Neural cell (in vitro differentiated cells): ENCODE measurements around the gene TRAM2. TPM values are rescaled to one million over a fixed set of nuclear protein-coding genes. Genes with fewer than 3 reads are reported as not detected.

ENCODE experiments used
- H2AFZ ChIP-seq: fragments of 200-600, 300-800 bp; sonication (generic), shearing (Covaris generic); 2 replicates; pipeline ENCODE4 v1.6.0; 2014; ENCODE audit warnings: low read depth, mild to moderate bottlenecking, antibody characterized with exemption, low read length, moderate library complexity
- H3F3A ChIP-seq: fragments of 200-600 bp; shearing (Covaris generic); 2 replicates; pipeline ENCODE4 v1.6.1; 2016; ENCODE audit warnings: mild to moderate bottlenecking, moderate library complexity, mixed read lengths, antibody characterized with exemption, low read length; ENCODE audit not compliant: insufficient read depth, poor library complexity, severe bottlenecking
- H3K27ac ChIP-seq: fragments of 200-600, 300-800 bp; sonication (generic), shearing (Covaris generic); 2 replicates; pipeline ENCODE4 v1.5.1; 2014; ENCODE audit warnings: mild to moderate bottlenecking, low read length, moderate library complexity
- H3K27me3 ChIP-seq: fragments of 300-800, 200-600 bp; sonication (generic), shearing (Covaris generic); 2 replicates; pipeline ENCODE4 v1.6.0; 2014; ENCODE audit warnings: mild to moderate bottlenecking, low read depth, low read length, moderate library complexity; ENCODE audit not compliant: insufficient read depth
- H3K36me3 ChIP-seq: fragments of 300-800, 200-600 bp; sonication (generic), shearing (Covaris generic); 2 replicates; pipeline ENCODE4 v1.5.1; 2014; ENCODE audit warnings: mild to moderate bottlenecking, antibody characterized with exemption, low read length, moderate library complexity; ENCODE audit not compliant: insufficient read depth
- H3K4me2 ChIP-seq: fragments of 300-800, 200-600 bp; sonication (generic), shearing (Covaris generic); 2 replicates; pipeline ENCODE4 v1.6.0; 2014; ENCODE audit warnings: mild to moderate bottlenecking, low read length
- H3K4me3 ChIP-seq: fragments of 300-800, 200-600 bp; sonication (generic), shearing (Covaris generic); 2 replicates; pipeline ENCODE4 v1.5.1; 2014; ENCODE audit warnings: mild to moderate bottlenecking, low read length, moderate library complexity
- H3K79me2 ChIP-seq: fragments of 200-600 bp; shearing (Covaris generic); replicated peaks from 2 replicates; pipeline ENCODE4 v1.6.0; 2014; ENCODE audit warnings: mild to moderate bottlenecking, low read length, moderate library complexity; ENCODE audit not compliant: insufficient read depth
- H3K9ac ChIP-seq: fragments of 300-800, 200-600 bp; sonication (generic), shearing (Covaris generic); 2 replicates; pipeline ENCODE4 v1.6.1; 2016; ENCODE audit warnings: mild to moderate bottlenecking, low read length, mixed read lengths
- H3K9me2 ChIP-seq: fragments of 200-600 bp; shearing (Covaris generic); 2 replicates; pipeline ENCODE4 v1.6.1; 2016; ENCODE audit warnings: mild to moderate bottlenecking, low read length, mixed read lengths; ENCODE audit not compliant: insufficient read depth
- H3K9me3 ChIP-seq: fragments of 200-600, 300-800 bp; sonication (generic), shearing (Covaris generic); 2 replicates; pipeline ENCODE4 v1.6.1; 2016; ENCODE audit warnings: mild to moderate bottlenecking, mixed run types, low read length, moderate library complexity, mixed read lengths
- H4K20me1 ChIP-seq: fragments of 200-600 bp; shearing (Covaris generic); 2 replicates; pipeline ENCODE4 v1.6.1; 2016; ENCODE audit warnings: mild to moderate bottlenecking, mixed run types; ENCODE audit not compliant: insufficient read depth
- EP300 ChIP-seq: fragments of 450-650 bp; conservative IDR thresholded peaks from 2 replicates; pipeline ENCODE4 v1.6.1; 2014; ENCODE audit warnings: antibody characterized with exemption, mild to moderate bottlenecking, moderate library complexity; ENCODE audit not compliant: poor library complexity, severe bottlenecking
- EZH2 ChIP-seq: fragments of 200-600, 300-800 bp; shearing (Covaris generic), sonication (generic); IDR thresholded peaks from 2 replicates; pipeline ENCODE4 v1.6.1; 2014; ENCODE audit warnings: antibody characterized with exemption, low read length, borderline replicate concordance, mild to moderate bottlenecking; ENCODE audit not compliant: insufficient read depth, poor library complexity, severe bottlenecking
- MXI1 ChIP-seq: fragments of 450-650 bp; conservative IDR thresholded peaks from 2 replicates; pipeline ENCODE4 v1.6.1; 2014; ENCODE audit warnings: antibody characterized with exemption, mild to moderate bottlenecking; ENCODE audit not compliant: poor library complexity, severe bottlenecking
- POLR2AphosphoS5 ChIP-seq: IDR thresholded peaks from 2 replicates; pipeline ENCODE4 v1.6.1; 2012
- RAD21 ChIP-seq: fragments of 450-650 bp; conservative IDR thresholded peaks from 2 replicates; pipeline ENCODE4 v1.6.1; 2014; ENCODE audit warnings: antibody characterized with exemption, mild to moderate bottlenecking, moderate library complexity
- SMC3 ChIP-seq: fragments of 450-650 bp; conservative IDR thresholded peaks from 2 replicates; pipeline ENCODE4 v1.6.1; 2014; ENCODE audit warnings: antibody characterized with exemption, mild to moderate bottlenecking, moderate library complexity; ENCODE audit not compliant: poor library complexity
- TAF1 ChIP-seq: IDR thresholded peaks from 2 replicates; pipeline ENCODE4 v1.6.1; 2012; ENCODE audit warnings: low read depth
- polyA plus RNA-seq: library from polyadenylated mRNA; depleted of rRNA; stranded (reverse); fragments of >200 nt; gene quantifications from 2 replicates; pipeline ENCODE4 v1.2.3, GENCODE V29; 2014
- TF ChIP-seq, protein P1 (sequence below): IDR thresholded peaks from 2 replicates; pipeline ENCODE4 v1.6.1; 2012; ENCODE audit warnings: borderline replicate concordance
- TF ChIP-seq, protein P2 (sequence below): fragments of 450-650 bp; IDR thresholded peaks from 2 replicates; pipeline ENCODE4 v1.5.1; 2014; ENCODE audit warnings: antibody characterized with exemption, mild to moderate bottlenecking, moderate library complexity; ENCODE audit not compliant: poor library complexity, severe bottlenecking

Gene TRAM2
- polyA plus RNA-seq, 1 donor from 2014 or later: 0.41 TPM

DNA sequence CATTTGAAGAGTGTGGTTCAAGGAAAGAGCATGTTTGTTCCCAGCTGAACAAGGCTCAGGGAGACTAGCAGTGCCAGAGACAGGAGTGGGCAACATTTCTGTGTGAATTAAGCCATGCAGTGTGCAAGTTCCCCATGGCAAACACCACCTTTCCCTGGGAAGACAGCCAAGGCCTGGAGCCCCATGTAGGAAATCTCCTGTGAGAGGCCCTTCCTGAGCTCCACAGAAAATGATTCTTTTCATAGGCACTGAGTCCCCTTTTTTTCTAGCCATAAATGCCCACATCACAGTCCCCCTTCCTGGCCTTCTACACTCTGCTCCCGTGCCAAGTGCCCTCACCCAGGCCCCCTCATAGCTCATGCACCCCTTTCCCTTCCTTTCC lies 11.8 kb upstream of the TRAM2 start:
- H3K9me3 ChIP-seq: no peaks in the 10 kb centered on the region
- H3F3A ChIP-seq: no peaks in the 10 kb centered on the region
- no peaks in the 10 kb centered on the region for H3K36me3 ChIP-seq
- H3K4me2 ChIP-seq: no peak overlapping the region
- H3K27me3 ChIP-seq: no peaks in the 10 kb centered on the region
- no peaks in the 10 kb centered on the region for H3K79me2 ChIP-seq
- H3K9me2 ChIP-seq: no peaks in the 10 kb centered on the region
- H3K4me3 ChIP-seq: no peak overlapping the region
- H3K9ac ChIP-seq: no peak overlapping the region
- no peak for TF ChIP-seq SMC3
- no peak for TF ChIP-seq RAD21
- no peak for TF ChIP-seq TAF1
- no peak for TF ChIP-seq EP300
- TF ChIP-seq, protein P1, sequence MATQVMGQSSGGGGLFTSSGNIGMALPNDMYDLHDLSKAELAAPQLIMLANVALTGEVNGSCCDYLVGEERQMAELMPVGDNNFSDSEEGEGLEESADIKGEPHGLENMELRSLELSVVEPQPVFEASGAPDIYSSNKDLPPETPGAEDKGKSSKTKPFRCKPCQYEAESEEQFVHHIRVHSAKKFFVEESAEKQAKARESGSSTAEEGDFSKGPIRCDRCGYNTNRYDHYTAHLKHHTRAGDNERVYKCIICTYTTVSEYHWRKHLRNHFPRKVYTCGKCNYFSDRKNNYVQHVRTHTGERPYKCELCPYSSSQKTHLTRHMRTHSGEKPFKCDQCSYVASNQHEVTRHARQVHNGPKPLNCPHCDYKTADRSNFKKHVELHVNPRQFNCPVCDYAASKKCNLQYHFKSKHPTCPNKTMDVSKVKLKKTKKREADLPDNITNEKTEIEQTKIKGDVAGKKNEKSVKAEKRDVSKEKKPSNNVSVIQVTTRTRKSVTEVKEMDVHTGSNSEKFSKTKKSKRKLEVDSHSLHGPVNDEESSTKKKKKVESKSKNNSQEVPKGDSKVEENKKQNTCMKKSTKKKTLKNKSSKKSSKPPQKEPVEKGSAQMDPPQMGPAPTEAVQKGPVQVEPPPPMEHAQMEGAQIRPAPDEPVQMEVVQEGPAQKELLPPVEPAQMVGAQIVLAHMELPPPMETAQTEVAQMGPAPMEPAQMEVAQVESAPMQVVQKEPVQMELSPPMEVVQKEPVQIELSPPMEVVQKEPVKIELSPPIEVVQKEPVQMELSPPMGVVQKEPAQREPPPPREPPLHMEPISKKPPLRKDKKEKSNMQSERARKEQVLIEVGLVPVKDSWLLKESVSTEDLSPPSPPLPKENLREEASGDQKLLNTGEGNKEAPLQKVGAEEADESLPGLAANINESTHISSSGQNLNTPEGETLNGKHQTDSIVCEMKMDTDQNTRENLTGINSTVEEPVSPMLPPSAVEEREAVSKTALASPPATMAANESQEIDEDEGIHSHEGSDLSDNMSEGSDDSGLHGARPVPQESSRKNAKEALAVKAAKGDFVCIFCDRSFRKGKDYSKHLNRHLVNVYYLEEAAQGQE: no peak
- TF ChIP-seq, protein P2, sequence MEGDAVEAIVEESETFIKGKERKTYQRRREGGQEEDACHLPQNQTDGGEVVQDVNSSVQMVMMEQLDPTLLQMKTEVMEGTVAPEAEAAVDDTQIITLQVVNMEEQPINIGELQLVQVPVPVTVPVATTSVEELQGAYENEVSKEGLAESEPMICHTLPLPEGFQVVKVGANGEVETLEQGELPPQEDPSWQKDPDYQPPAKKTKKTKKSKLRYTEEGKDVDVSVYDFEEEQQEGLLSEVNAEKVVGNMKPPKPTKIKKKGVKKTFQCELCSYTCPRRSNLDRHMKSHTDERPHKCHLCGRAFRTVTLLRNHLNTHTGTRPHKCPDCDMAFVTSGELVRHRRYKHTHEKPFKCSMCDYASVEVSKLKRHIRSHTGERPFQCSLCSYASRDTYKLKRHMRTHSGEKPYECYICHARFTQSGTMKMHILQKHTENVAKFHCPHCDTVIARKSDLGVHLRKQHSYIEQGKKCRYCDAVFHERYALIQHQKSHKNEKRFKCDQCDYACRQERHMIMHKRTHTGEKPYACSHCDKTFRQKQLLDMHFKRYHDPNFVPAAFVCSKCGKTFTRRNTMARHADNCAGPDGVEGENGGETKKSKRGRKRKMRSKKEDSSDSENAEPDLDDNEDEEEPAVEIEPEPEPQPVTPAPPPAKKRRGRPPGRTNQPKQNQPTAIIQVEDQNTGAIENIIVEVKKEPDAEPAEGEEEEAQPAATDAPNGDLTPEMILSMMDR: no peak
- no peak for TF ChIP-seq EZH2
- no peak overlapping the region for H3K27ac ChIP-seq
- H4K20me1 ChIP-seq: no peaks in the 10 kb centered on the region
- no peak overlapping the region for H2AFZ ChIP-seq

DNA sequence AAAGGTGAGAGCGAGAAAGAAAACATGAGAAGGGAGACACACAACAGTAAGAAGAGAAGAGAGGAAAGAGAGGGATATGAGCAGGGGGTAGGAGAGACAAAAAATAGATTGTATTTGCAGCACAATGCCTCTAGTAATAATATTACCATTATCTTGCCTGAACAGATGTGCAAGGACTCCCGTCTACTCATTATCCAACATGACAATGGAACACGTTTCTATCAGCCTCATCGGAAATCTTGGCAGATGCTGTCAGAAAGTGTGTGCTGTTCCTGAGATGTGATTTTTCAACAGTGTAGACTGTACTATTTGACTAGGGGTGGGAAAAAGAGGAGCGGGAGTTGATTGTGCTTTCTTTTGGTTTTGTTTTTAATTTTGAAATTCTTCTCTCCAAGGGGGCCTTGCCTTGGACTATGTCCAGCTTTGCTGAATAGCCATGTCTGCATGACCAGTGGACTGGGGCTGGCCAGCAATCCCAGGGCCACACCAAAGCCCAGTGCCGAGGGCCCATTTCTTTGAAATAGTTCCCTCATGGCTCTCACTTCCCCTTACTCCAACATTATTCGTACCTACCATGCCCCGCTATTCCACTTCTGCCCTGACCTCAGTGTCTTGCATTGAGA lies 11.3 kb upstream of the TRAM2 start:
- no peak overlapping the region for H3K4me3 ChIP-seq
- H3F3A ChIP-seq: no peaks in the 10 kb centered on the region
- TF ChIP-seq TAF1 (no peak), MXI1 (no peak), EZH2 (no peak), SMC3 (no peak), POLR2AphosphoS5 (no peak), RAD21 (no peak), EP300 (no peak)
- TF ChIP-seq, protein P1: no peak
- TF ChIP-seq, protein P2: no peak
- no peaks in the 10 kb centered on the region for H3K27me3 ChIP-seq
- H4K20me1 ChIP-seq: no peaks in the 10 kb centered on the region
- H3K9ac ChIP-seq: no peak overlapping the region
- H3K4me2 ChIP-seq: no peak overlapping the region
- no peak overlapping the region for H3K27ac ChIP-seq
- H3K9me3 ChIP-seq: no peaks in the 10 kb centered on the region
- H3K79me2 ChIP-seq: no peaks in the 10 kb centered on the region
- no peaks in the 10 kb centered on the region for H3K9me2 ChIP-seq
- H2AFZ ChIP-seq: no peak overlapping the region
- H3K36me3 ChIP-seq: no peaks in the 10 kb centered on the region
